Measurements from ENCODE around the gene PYM1.
"Not testable (repeated sequence)": the region's sequence is repeated elsewhere in the genome, so short reads cannot be mapped to it uniquely, and the experiment has no call there.

Gene PYM1

DNA sequence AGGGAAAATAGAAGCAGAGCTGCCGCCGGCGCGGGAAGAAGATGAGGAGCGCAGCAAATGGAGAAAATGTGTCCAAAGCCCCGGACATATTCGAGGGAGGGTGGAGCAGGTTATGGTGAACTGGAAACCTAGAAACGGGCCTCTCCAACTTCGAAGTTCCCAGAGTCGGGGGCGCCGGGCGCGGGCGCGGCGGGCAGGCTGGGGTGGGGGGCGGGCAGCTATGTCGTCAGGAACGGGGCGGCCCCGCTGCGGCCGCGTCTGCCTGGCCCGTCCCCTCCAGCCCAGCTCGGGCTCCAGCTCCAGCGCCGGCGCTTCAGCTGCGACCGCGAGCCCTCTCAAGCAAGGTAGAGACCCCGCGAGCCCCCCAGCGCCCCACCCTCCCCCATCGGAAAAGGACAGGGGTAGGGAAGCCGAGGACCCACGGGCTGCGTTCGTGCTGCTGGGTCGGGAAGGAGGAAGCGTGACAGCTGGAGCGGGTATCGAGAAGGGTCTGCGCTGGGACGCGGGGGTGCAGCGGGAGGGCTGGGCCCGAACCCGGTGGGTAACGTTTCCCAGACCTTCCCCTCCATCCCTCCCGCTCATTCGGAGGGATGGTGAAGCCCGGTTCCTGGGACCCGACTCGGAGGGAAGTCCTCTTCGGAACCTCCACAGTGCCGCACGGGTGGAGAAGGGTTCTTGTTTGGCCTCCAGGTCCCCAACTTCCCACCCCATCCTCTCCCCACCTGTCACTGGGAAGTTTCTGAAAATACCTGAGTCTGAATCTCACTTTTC is 4.3 kb upstream of the PYM1 start:
- peak overlapping the region; percentile 78 to 87 (median 80) for H3K4me3 ChIP-seq (ENCODE audit: low read depth in 1 of 5, low read length in 5 of 5)
- H3K4me1 ChIP-seq (ENCODE audit: control insufficient read depth in 5 of 5, insufficient read depth in 5 of 5, low read length in 5 of 5) = peaks cover 3 to 58% (median 43%) of the 10 kb centered on the region in 5 donors
- H3K27ac ChIP-seq (ENCODE audit: low read depth, low read length) = peak overlapping the region; percentile 65
- peaks cover 0 to 10% (median 0%) of the 10 kb centered on the region in 5 donors for H3K27me3 ChIP-seq (ENCODE audit: control insufficient read depth in 5 of 5, insufficient read depth in 4 of 5, low read length in 5 of 5)
- no peaks in the 10 kb centered on the region for H3K9me3 ChIP-seq (ENCODE audit: control insufficient read depth in 5 of 5, low read length in 5 of 5)
- peak overlapping the region; percentile 11 to 87 (median 78) for H3K9ac ChIP-seq (ENCODE audit: low read length in 5 of 5)
- H3K36me3 ChIP-seq (ENCODE audit: control insufficient read depth in 5 of 5, insufficient read depth in 5 of 5, low read length in 5 of 5) = no peaks in the 10 kb centered on the region

DNA sequence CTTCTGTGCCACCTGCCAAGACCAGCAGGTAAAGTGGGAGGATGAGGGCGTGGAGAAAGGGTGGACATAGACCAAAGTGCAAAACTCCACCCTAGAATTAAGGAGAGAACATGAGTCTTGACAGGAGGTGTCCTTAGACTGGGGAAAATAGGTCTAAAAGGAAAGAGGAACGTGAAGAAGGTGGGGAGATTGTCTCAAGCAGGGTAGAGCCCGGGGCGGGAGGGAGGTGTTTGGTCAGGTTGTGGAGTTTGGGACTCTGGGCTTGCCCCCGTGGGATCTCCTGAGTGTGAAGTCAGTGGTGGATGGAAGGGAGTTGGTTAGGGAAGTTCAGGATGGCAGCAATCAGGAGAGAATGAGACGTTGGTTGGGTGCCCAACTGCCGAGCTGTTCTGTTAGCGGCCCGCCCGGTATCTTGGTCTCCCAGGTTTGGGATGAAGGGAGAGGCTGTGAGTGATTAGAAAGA is 3.7 kb upstream of the PYM1 start:
- H3K4me1 ChIP-seq (ENCODE audit: control insufficient read depth in 5 of 5, insufficient read depth in 5 of 5, low read length in 5 of 5) = peaks cover 3 to 61% (median 46%) of the 10 kb centered on the region in 5 donors

DNA sequence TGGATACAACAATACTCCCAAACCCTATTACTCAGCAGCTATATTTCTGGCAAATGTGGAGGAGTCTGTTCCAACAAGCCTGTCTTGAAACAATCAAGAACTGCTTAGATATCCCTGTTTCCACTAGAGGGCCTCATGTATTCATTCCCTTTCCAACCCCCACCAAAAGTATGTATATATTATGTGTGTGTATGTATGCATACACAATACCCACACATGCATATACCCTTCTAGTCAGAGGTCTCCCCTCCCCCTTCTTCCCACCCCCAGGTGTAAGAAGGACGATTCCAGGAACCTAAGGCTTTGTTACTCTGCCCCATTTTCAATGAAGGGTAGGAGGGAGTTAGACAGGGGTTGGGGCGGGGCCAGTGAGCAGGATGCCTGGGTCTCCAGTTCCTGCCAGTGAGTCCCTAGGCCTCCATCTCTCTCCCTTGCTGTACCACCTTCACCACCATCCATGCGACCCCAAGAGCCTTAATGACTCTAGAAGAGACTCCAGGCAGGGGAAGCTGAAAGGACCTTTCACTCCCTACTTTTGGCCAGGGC is 3.1 kb upstream of the PYM1 start, which contains the start of gene DGKA:
Gene DGKA, plus strand, starts transcription at position 392 of the 546 bp plus-strand sequence. CDS start 5,342 bp downstream, outside the sequence.
- H3K36me3 ChIP-seq (ENCODE audit: control insufficient read depth in 5 of 5, insufficient read depth in 5 of 5, low read length in 5 of 5) = no peaks in the 10 kb centered on the region
- no peaks in the 10 kb centered on the region for H3K9me3 ChIP-seq (ENCODE audit: control insufficient read depth in 5 of 5, low read length in 5 of 5)
- H3K4me1 ChIP-seq (ENCODE audit: control insufficient read depth in 5 of 5, insufficient read depth in 5 of 5, low read length in 5 of 5) = peaks cover 3 to 66% (median 51%) of the 10 kb centered on the region in 5 donors
- H3K27ac ChIP-seq (ENCODE audit: low read depth, low read length) = peak within 1 kb of the TSS; percentile 65
- peak within 1 kb of the TSS; percentile 11 to 85 (median 78) for H3K9ac ChIP-seq (ENCODE audit: low read length in 5 of 5)
- H3K4me3 ChIP-seq (ENCODE audit: low read depth in 1 of 5, low read length in 5 of 5) = peak within 1 kb of the TSS; percentile 78 to 87 (median 80)
- peaks cover 0 to 10% (median 0%) of the 10 kb centered on the region in 5 donors for H3K27me3 ChIP-seq (ENCODE audit: control insufficient read depth in 5 of 5, insufficient read depth in 4 of 5, low read length in 5 of 5)

More for the DNA sequence above, 3.7 kb upstream of the PYM1 start:
- Histone ChIP-seq H3K36me3 (ENCODE audit: control insufficient read depth in 5 of 5, insufficient read depth in 5 of 5, low read length in 5 of 5) (no peaks in the 10 kb centered on the region), H3K9ac (ENCODE audit: low read length in 5 of 5) (peak overlapping the region; percentile 11 to 85 (median 78)), H3K9me3 (ENCODE audit: control insufficient read depth in 5 of 5, low read length in 5 of 5) (no peaks in the 10 kb centered on the region), H3K4me3 (ENCODE audit: low read depth in 1 of 5, low read length in 5 of 5) (peak overlapping the region; percentile 78 to 87 (median 80)), H3K27ac (ENCODE audit: low read depth, low read length) (peak overlapping the region; percentile 65), H3K27me3 (ENCODE audit: control insufficient read depth in 5 of 5, insufficient read depth in 4 of 5, low read length in 5 of 5) (peaks cover 0 to 10% (median 0%) of the 10 kb centered on the region in 5 donors)

DNA sequence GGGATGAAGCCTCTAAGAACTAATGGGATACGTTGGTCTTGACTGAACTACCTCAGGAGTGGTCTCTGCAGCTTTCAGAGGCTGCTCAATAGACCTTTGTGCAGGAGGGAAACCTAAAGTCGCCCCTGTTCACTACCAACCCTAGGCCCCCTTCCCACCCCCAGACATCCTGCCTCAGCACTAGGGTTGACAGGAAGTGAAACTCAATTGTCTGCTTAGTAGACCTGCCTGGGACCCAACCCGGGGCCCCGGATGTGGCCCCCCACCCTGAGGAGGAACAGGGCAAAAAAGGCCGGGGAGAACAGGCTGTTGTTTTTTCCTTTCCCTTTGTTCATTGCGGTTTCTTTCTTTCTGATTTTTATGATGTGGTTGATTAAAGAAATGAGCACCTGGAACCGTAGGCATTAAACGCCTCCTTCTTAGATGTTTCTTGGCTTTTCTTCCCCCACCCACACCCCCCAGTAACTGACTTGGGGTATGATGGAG is 1.7 kb upstream of the PYM1 start:
- H3K4me3 ChIP-seq (ENCODE audit: low read depth in 1 of 5, low read length in 5 of 5) = no peak overlapping the region
- peak overlapping the region in 1 of 5 donors; percentile 6 for H3K9ac ChIP-seq (ENCODE audit: low read length in 5 of 5)
- peaks cover 3 to 61% (median 48%) of the 10 kb centered on the region in 5 donors for H3K4me1 ChIP-seq (ENCODE audit: control insufficient read depth in 5 of 5, insufficient read depth in 5 of 5, low read length in 5 of 5)
- H3K27ac ChIP-seq (ENCODE audit: low read depth, low read length) = peak overlapping the region; percentile 54
- H3K27me3 ChIP-seq (ENCODE audit: control insufficient read depth in 5 of 5, insufficient read depth in 4 of 5, low read length in 5 of 5) = peaks cover 0 to 4% (median 0%) of the 10 kb centered on the region in 5 donors
- peaks cover 0 to 2% (median 0%) of the 10 kb centered on the region in 5 donors for H3K36me3 ChIP-seq (ENCODE audit: control insufficient read depth in 5 of 5, insufficient read depth in 5 of 5, low read length in 5 of 5)
- no peaks in the 10 kb centered on the region for H3K9me3 ChIP-seq (ENCODE audit: control insufficient read depth in 5 of 5, low read length in 5 of 5)

DNA sequence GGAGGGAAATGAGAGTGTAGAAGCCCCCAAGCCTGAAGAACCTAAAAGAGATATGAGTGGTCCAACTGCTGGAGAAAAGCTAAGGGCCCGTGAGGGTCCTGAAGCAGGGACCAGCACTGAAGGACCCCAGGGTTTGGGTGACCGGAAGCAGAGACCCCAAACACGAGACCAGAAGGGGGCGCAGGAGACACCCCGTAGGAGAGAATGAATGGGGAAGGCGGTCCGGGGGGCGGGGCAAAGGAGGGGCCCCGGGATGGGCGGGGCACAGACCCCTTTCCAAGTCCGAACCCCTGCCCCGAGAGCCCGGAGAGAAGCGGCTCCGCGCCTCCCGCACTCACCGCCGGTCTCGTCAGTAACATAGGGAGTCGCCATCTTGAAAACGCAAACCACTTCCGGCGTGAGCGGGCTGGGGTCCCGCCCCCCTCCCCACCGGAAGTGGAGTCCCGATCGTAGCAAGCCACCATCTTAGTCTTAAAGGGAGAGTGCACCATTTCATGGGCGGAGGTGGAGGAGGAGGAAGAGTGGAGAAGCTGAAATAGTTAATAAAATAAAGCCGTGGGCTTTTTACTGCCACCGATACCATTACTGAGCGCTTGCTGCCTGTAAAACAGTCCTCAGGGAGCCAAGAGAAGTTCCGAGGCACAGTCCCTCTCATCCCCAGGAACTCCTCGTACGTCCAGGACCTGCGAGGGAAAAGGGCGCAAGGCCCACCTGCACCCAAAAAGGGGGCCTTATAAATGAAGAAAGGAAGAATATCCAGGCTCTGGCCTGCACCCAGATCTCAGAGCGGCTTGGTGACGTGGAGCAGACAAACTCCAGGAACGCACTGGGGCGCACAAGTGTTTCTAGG is 731 bp downstream of the PYM1 start:
- H3K9me3 ChIP-seq (ENCODE audit: control insufficient read depth in 5 of 5, low read length in 5 of 5) = no peaks in the 10 kb centered on the region
- peaks cover 3 to 48% (median 41%) of the 10 kb centered on the region in 5 donors for H3K4me1 ChIP-seq (ENCODE audit: control insufficient read depth in 5 of 5, insufficient read depth in 5 of 5, low read length in 5 of 5)
- peak overlapping the region; percentile 96 for H3K27ac ChIP-seq (ENCODE audit: low read depth, low read length)
- no peaks in the 10 kb centered on the region for H3K27me3 ChIP-seq (ENCODE audit: control insufficient read depth in 5 of 5, insufficient read depth in 4 of 5, low read length in 5 of 5)
- peak overlapping the region; percentile 78 to 97 (median 92) for H3K9ac ChIP-seq (ENCODE audit: low read length in 5 of 5)
- H3K36me3 ChIP-seq (ENCODE audit: control insufficient read depth in 5 of 5, insufficient read depth in 5 of 5, low read length in 5 of 5) = peaks cover 0 to 8% (median 4%) of the 10 kb centered on the region in 5 donors
- H3K4me3 ChIP-seq (ENCODE audit: low read depth in 1 of 5, low read length in 5 of 5) = peak overlapping the region; percentile 91 to 100 (median 92)

DNA sequence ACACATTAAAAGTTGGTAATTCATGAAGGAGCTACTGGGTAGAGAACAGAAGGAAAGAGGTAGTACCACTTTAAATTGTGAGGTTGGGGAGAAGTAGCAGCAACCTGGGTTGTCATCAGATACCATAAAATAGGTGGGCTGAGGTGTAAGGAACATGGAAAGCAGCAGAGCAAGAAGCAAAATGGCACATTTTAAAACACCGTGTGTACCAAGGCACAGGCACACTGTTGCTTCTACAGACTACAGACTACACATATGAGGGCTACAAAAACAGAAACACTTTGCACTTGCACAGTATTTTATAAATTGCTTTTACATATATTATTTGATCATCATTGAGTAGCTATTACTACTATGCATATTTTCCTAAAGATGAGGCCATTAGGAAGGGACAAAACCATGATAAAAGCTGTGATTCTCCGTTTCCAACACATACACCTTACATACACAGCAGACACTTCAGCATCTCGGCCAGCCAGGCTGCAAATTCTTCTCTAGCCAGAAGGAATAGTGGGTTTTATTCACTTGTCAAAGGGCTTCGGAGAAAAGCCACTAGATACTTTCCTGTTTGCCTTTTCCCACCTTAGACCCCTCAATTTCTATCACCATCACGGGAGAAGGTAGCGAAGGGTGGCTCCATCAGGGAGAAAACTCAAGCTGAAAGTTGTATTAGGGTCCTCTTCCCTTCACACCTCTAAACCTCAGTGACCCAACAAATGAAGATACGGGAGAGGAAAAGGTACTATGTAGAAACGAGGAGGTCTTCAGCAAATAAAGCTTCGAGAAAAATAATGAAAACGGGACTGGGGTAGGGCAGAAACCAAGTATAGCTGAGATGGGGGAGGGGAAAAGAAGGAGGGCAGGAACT is 1.6 kb downstream of the PYM1 start:
- peak overlapping the region; percentile 88 to 100 (median 92) for H3K4me3 ChIP-seq (ENCODE audit: low read depth in 1 of 5, low read length in 5 of 5)
- no peaks in the 10 kb centered on the region for H3K27me3 ChIP-seq (ENCODE audit: control insufficient read depth in 5 of 5, insufficient read depth in 4 of 5, low read length in 5 of 5)
- peak overlapping the region; percentile 96 for H3K27ac ChIP-seq (ENCODE audit: low read depth, low read length)
- peak overlapping the region in 4 of 5 donors; percentile 78 to 97 (median 94) for H3K9ac ChIP-seq (ENCODE audit: low read length in 5 of 5)
- peaks cover 3 to 42% (median 35%) of the 10 kb centered on the region in 5 donors for H3K4me1 ChIP-seq (ENCODE audit: control insufficient read depth in 5 of 5, insufficient read depth in 5 of 5, low read length in 5 of 5)
- H3K9me3 ChIP-seq (ENCODE audit: control insufficient read depth in 5 of 5, low read length in 5 of 5) = no peaks in the 10 kb centered on the region
- H3K36me3 ChIP-seq (ENCODE audit: control insufficient read depth in 5 of 5, insufficient read depth in 5 of 5, low read length in 5 of 5) = peaks cover 0 to 13% (median 7%) of the 10 kb centered on the region in 5 donors

DNA sequence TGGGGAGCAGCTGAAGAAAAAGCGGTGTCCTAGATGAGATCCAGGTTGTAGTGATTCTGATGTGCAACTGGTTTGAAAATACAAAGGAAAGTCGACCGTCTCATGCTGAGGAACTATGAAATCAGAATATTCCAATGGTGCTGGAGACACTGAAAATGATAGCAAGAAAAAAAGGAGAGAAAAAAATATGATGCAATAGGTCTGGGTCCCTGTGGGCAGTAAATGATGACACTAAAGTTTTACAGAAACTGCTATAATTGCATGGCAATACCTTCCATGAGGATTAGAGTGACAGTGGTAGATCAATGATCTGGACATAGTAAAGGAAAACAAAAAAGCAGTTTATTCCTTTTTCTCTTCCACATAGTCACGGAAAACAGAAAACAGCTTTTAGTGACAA is 2.3 kb downstream of the PYM1 start:
- peaks cover 2 to 35% (median 28%) of the 10 kb centered on the region in 5 donors for H3K4me1 ChIP-seq (ENCODE audit: control insufficient read depth in 5 of 5, insufficient read depth in 5 of 5, low read length in 5 of 5)
- H3K27me3 ChIP-seq (ENCODE audit: control insufficient read depth in 5 of 5, insufficient read depth in 4 of 5, low read length in 5 of 5) = no peaks in the 10 kb centered on the region
- H3K4me3 ChIP-seq (ENCODE audit: low read depth in 1 of 5, low read length in 5 of 5) = no peak overlapping the region
- H3K27ac ChIP-seq (ENCODE audit: low read depth, low read length) = peak overlapping the region; percentile 96
- H3K9ac ChIP-seq (ENCODE audit: low read length in 5 of 5) = peak overlapping the region in 2 of 5 donors; percentile 5 to 97
- H3K36me3 ChIP-seq (ENCODE audit: control insufficient read depth in 5 of 5, insufficient read depth in 5 of 5, low read length in 5 of 5) = peaks cover 0 to 13% (median 7%) of the 10 kb centered on the region in 5 donors
- no peaks in the 10 kb centered on the region for H3K9me3 ChIP-seq (ENCODE audit: control insufficient read depth in 5 of 5, low read length in 5 of 5)

DNA sequence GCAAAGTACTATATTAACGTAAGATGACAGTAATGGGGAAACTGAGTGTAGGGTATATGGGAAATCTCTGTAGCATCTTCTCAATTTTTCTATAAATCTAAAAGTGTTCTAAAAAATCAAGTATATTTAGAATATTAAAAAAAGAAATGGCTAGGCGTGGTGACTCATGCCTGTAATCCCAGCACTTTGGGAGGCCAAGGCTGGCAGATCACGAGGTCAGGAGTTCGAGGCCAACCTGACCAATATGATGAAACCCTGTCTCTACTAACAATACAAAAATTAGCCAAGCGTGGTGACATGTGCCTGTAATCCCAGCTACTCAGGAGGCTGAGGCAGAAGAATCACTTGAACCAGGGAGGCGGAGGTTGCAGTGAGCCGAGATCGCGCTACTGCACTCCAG is 4.0 kb downstream of the PYM1 start:
- not testable (repeated sequence) for H3K9me3 ChIP-seq (ENCODE audit: control insufficient read depth in 5 of 5, low read length in 5 of 5); H3K4me3 ChIP-seq (ENCODE audit: low read depth in 1 of 5, low read length in 5 of 5); H3K27me3 ChIP-seq (ENCODE audit: control insufficient read depth in 5 of 5, insufficient read depth in 4 of 5, low read length in 5 of 5); H3K9ac ChIP-seq (ENCODE audit: low read length in 5 of 5); H3K27ac ChIP-seq (ENCODE audit: low read depth, low read length)
- Histone ChIP-seq H3K36me3 (ENCODE audit: control insufficient read depth in 5 of 5, insufficient read depth in 5 of 5, low read length in 5 of 5) (peaks cover 0 to 13% (median 7%) of the 10 kb centered on the region in 5 donors), H3K4me1 (ENCODE audit: control insufficient read depth in 5 of 5, insufficient read depth in 5 of 5, low read length in 5 of 5) (peaks cover 2 to 22% (median 18%) of the 10 kb centered on the region in 5 donors)

DNA sequence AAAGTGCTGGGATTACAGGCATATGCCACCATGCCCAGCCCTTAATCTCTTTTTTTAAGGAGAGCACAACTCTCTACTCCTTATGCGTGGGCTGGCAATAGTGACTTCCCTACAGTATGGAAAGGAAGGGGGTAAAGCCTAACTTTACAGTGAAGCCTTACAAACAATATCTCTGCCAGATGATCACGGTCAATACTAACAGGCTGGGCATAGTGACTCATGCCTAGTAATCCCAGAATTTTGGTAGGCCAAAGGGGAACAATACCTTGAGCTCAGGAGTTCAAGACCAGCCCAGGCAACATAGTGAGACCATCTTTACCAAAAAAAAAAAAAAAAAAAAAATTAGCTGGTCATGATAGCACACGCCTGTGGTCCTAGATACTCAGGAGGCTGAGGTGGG is 5.6 kb downstream of the PYM1 start:
- Histone ChIP-seq H3K27me3 (ENCODE audit: control insufficient read depth in 5 of 5, insufficient read depth in 4 of 5, low read length in 5 of 5) (no peaks in the 10 kb centered on the region), H3K4me1 (ENCODE audit: control insufficient read depth in 5 of 5, insufficient read depth in 5 of 5, low read length in 5 of 5) (peaks cover 0 to 15% (median 11%) of the 10 kb centered on the region in 5 donors), H3K4me3 (ENCODE audit: low read depth in 1 of 5, low read length in 5 of 5) (no peak overlapping the region), H3K27ac (ENCODE audit: low read depth, low read length) (no peak overlapping the region), H3K9me3 (ENCODE audit: control insufficient read depth in 5 of 5, low read length in 5 of 5) (no peaks in the 10 kb centered on the region), H3K36me3 (ENCODE audit: control insufficient read depth in 5 of 5, insufficient read depth in 5 of 5, low read length in 5 of 5) (peaks cover 0 to 13% (median 7%) of the 10 kb centered on the region in 5 donors), H3K9ac (ENCODE audit: low read length in 5 of 5) (no peak overlapping the region)

All from subcutaneous abdominal adipose tissue (tissue), 5 donors.